Urinary bladder (tissue), 4 donors: ENCODE data around the gene CDX2. TPM values are rescaled to one million over a fixed set of nuclear protein-coding genes. Genes with fewer than 3 reads are reported as not detected.

Experiments used
- DNase-seq: peaks from one replicate; pipeline ENCODE4 v3.0.0-alpha.2; 2015; ENCODE audit errors: extremely low spot score
- H3K27ac ChIP-seq: one replicate; pipeline ENCODE4 v1.5.1; 2013; ENCODE audit warnings: low read depth, mild to moderate bottlenecking, moderate library complexity
- H3K36me3 ChIP-seq: one replicate; pipeline ENCODE4 v1.6.1; 2013; ENCODE audit warnings: mild to moderate bottlenecking, moderate library complexity; ENCODE audit not compliant: insufficient read depth
- H3K4me1 ChIP-seq: one replicate; pipeline ENCODE4 v1.6.1; 2013; ENCODE audit warnings: mild to moderate bottlenecking, moderate library complexity; ENCODE audit not compliant: insufficient read depth
- H3K4me3 ChIP-seq: one replicate; pipeline ENCODE4 v1.5.1; 2013; ENCODE audit warnings: low read depth, low read length
- WGBS: extraction: QIAGEN DNeasy Blood & Tissue Kit; methylation state at CpG from one replicate; pipeline ENCODE4 v1.1.7; 2013; 5-methylcytosine and 5-hydroxymethylcytosine counted together
- polyA plus RNA-seq: library from polyadenylated mRNA; stranded (reverse); fragments of 200-250 nt; gene quantifications from one replicate; pipeline ENCODE4 v1.2.3, GENCODE V29; 2013
- total RNA-seq: library from RNA; depleted of rRNA; stranded (reverse); fragments of >200 nt; gene quantifications from one replicate; pipeline ENCODE4 v1.2.3, GENCODE V29; 2014
- donor health status: healthy with polysubstance abuse.
- donor health status: healthy.

Gene CDX2
- total and polyA plus RNA-seq, 2 donors, result not detected

DNA sequence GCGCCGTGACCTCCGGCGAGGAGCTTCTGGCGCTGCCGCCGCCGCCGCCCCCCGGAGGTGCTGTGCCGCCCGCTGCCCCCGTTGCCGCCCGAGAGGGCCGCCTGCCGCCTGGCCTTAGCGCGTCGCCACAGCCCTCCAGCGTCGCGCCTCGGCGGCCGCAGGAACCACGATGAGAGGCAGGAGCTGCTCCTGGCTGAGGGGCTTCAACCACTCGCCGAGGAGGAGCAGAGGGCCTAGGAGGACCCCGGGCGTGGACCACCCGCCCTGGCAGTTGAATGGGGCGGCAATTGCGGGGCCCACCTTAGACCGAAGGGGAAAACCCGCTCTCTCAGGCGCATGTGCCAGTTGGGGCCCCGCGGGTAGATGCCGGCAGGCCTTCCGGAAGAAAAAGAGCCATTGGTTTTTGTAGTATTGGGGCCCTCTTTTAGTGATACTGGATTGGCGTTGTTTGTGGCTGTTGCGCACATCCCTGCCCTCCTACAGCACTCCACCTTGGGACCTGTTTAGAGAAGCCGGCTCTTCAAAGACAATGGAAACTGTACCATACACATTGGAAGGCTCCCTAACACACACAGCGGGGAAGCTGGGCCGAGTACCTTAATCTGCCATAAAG is 44.5 kb downstream of the CDX2 start:
- H3K4me1 ChIP-seq, result no peaks in the 10 kb centered on the region
- H3K4me3 ChIP-seq, result no peak overlapping the region
- WGBS, result 2% methylated on average over 46 of the region's 46 CpGs
- H3K27ac ChIP-seq, result no peak overlapping the region
- DNase-seq, result no peak
- H3K36me3 ChIP-seq, result no peaks in the 10 kb centered on the region

DNA sequence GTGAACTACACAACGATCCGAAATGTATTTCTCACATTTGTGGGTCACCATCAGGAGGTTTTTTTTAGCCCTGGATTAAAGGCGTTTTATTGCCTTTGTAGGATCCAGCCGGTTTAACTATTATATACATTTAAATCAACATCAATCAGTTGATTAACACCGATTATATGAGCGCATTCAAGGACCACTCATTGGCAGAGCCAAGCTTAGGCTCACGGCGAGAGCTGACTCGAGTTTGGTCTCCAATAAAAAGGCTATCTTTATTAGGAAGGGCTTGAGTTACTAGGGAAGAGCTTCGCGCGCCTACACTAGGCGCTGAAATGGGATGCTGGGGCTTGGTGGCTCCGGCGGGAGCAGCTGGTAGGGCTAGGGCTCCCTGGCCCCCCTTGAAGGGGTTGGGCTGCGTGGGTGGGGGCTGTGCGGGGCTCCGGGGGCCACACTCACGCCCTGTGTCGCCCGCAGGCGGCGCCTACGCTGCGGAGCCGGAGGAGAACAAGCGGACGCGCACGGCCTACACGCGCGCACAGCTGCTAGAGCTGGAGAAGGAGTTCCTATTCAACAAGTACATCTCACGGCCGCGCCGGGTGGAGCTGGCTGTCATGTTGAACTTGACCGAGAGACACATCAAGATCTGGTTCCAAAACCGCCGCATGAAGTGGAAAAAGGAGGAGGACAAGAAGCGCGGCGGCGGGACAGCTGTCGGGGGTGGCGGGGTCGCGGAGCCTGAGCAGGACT is 45.2 kb downstream of the CDX2 start:
- Histone ChIP-seq H3K27ac (no peak overlapping the region), H3K4me3 (no peak overlapping the region), H3K4me1 (no peaks in the 10 kb centered on the region), H3K36me3 (no peaks in the 10 kb centered on the region)
- 1% methylated on average over 48 of the region's 48 CpGs for WGBS
- DNase-seq, result no peak

DNA sequence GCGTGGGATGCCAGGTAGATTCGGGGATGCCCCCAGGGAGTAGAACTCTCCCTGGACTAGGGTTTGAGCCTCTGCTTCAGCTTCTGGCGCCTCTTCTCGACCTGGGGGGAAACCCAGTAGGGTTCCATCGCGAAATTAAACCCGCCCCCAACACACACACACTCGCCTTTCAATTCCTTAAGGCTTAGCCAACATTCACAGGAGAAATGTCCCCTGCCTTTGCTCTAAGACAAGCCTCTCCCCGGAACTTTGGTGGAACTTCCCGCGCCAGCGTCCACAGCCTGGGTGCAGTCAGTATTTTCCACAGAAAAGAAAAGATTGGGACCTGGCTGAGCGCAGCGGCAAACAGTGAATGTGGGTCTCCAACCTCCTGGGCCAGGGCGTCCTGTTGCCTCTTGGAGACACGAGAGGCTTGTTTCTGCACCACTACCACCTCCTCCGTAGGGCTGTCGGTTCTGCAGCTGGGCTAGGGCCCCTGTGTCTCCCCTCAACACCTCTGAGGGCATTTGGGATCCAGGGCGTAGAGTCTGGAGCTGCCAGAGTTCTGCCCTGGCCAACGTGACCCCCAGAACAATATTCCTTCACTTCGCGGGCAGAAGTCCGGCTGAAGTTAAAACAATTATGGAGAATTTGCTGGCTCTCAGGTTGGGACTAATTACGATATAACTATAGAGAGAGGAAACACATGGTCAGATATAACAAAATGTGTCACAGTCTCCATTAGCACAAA is 46.1 kb downstream of the CDX2 start:
- no peaks in the 10 kb centered on the region for H3K4me1 ChIP-seq
- DNase-seq, result no peak
- no peaks in the 10 kb centered on the region for H3K36me3 ChIP-seq
- no peak overlapping the region for H3K27ac ChIP-seq
- 4% methylated on average over 24 of the region's 24 CpGs for WGBS
- no peak overlapping the region for H3K4me3 ChIP-seq

DNA sequence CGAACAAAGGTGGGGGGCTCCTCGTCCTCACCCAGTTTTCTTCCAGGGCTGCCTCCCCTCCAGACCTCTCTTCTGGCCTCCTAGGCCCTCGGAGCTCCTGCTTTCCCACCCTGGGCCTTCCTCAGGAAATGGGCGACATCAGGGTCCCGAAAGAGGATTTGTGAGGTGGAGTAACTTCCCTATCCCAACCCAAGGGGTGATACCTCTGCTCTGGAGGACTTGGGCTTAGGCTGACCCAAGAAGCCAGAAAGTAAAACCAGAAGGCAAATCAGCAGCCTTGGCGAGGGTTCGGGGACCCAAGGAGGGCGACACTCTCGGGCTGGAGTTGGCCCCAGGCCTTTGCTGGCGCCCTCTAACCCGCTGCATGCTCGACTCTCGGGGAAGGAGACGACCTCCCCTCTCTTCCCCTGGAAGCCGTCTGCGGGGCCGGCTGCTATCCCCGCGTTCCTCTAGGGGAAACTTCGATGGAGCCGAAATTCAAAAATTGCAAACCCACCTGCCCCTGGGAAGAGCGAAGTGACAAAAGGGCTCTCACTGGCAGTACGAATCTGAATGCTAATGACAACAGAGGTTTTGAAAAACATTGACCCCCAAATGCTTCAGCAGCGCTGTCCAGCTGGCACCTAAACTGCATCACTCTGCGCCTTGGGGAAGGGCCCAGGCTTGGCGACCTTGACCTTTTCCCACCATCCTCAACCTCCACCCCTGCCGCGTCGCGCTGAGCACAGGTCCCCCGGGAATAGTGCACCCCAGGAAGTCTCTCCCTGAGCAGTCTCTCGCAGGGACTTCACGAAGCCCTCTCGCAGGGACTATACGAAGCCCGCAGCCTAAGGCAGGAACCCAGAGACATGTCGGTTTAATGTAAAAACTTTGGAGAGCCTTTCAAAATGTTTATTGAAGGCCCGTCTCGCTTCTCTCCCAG is 46.9 kb downstream of the CDX2 start:
- no peak overlapping the region for H3K4me3 ChIP-seq
- no peak overlapping the region for H3K27ac ChIP-seq
- no peak for DNase-seq
- H3K36me3 ChIP-seq, result no peaks in the 10 kb centered on the region
- H3K4me1 ChIP-seq, result no peaks in the 10 kb centered on the region
- WGBS, result 6% methylated on average over 39 of the region's 39 CpGs

DNA sequence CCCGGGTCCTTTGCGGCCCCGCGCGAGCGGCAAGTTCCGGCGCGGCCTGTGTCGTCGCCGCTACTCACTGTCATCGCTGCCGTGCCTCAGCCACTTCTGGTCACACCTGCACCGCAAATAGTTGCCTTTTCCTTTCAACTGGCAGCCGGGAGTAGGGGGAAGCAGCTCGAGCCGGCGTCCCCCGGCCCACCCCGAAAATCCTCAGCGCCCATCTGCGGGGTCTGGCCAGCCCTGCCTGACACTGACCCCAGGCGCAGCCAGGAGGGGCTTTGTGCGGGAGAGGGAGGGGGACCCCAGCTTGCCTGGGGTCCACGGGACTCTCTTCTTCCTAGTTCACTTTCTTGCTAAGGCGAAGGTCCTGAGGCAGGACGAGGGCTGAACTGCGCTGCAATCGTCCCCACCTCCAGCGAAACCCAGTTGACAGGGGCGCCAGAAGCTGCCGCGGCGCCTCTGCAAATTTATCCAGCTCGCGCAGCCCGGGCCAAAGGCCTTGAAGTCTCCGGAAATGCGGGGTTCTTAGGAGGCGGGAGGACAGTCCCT is 47.6 kb downstream of the CDX2 start:
- peak overlapping the region; percentile 26 for H3K4me3 ChIP-seq
- H3K27ac ChIP-seq, result no peak overlapping the region
- H3K4me1 ChIP-seq, result no peaks in the 10 kb centered on the region
- no peaks in the 10 kb centered on the region for H3K36me3 ChIP-seq
- 2% methylated on average over 41 of the region's 41 CpGs for WGBS
- DNase-seq, result no peak

DNA sequence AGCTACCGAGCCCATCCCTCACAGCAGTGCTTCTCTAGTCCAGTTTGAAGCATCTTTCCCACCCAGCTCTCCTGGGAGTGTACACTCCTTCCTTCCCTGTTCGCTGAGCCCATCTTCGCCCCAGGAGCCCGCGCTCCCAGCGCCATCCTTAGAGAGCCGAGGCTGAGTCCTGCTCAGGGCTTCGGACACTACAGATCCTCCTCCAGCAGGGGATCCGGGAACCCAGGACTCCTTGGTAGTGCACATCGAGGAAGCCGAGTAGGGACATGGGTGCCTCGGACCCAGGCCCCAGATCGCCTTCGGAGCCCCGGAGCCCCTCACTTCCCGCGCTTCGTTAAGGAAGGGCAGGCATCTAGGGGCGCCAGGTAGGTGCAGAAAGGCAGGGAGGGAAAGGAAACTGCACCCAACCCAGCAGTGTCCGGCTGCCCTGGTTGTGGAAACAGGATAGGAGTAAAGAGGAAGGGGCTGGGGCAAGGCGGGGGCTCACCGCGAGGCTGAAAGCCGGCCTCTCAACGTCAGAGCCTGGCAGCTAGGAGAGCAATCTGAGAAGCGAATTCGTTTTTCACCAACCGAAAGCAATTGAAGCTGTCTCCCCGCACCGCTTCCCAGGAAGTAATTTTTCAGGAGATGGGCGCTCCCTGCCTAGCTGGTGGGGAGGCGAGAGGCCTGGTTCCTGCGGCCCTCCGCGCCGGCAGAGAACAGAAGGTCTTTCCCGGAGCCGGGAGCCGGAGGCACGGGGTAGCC is 48.3 kb downstream of the CDX2 start:
- peak overlapping the region; percentile 26 for H3K4me3 ChIP-seq
- no peak overlapping the region for H3K27ac ChIP-seq
- H3K36me3 ChIP-seq, result no peaks in the 10 kb centered on the region
- 1% methylated on average over 40 of the region's 40 CpGs for WGBS
- H3K4me1 ChIP-seq, result no peaks in the 10 kb centered on the region
- no peak for DNase-seq

DNA sequence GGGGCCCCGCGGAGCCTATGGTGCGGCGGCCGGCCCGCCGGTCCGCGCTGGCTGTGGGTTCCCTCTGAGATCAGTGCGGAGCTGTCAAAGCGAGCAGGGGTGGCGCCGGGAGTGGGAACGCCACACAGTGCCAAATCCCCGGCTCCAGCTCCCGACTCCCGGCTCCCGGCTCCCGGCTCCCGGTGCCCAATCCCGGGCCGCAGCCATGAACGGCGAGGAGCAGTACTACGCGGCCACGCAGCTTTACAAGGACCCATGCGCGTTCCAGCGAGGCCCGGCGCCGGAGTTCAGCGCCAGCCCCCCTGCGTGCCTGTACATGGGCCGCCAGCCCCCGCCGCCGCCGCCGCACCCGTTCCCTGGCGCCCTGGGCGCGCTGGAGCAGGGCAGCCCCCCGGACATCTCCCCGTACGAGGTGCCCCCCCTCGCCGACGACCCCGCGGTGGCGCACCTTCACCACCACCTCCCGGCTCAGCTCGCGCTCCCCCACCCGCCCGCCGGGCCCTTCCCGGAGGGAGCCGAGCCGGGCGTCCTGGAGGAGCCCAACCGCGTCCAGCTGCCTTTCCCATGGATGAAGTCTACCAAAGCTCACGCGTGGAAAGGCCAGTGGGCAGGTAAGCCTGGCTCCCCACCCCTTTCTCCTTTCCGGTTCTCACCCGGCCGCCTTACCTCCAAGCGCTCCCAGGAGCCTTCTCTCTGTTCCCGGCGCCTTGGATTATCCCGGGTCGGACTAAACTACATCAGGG is 49.0 kb downstream of the CDX2 start, which contains the start of gene PDX1:
Gene PDX1, plus strand, starts transcription at position 67 of the 743 bp plus-strand sequence. Its CDS starts 139 bp downstream, at position 206.
- WGBS, result 1% methylated on average over 76 of the region's 76 CpGs
- no peaks in the 10 kb centered on the region for H3K4me1 ChIP-seq
- peak within 1 kb of the TSS; percentile 30 for H3K4me3 ChIP-seq

DNA sequence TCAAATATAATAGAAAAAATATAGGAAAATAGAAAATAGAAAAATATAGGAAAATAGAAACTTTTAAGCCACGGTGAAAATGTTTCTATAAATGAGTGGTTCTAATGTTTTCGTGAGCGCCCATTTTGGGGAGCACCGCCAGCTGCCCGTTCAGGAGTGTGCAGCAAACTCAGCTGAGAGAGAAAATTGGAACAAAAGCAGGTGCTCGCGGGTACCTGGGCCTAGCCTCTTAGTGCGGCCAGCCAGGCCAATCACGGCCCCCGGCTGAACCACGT is 49.5 kb downstream of the CDX2 start:
- no peak overlapping the region for H3K27ac ChIP-seq
- no peak for DNase-seq
- 4% methylated on average over 11 of the region's 11 CpGs for WGBS
- H3K4me1 ChIP-seq, result no peaks in the 10 kb centered on the region
- H3K4me3 ChIP-seq, result peak overlapping the region; percentile 30
- no peaks in the 10 kb centered on the region for H3K36me3 ChIP-seq

More for the DNA sequence above, 49.0 kb downstream of the CDX2 start, which contains the start of gene PDX1:
- H3K36me3 ChIP-seq, result no peaks in the 10 kb centered on the region
- H3K27ac ChIP-seq, result no peak within 1 kb of the TSS
- DNase-seq, result no peak

DNA sequence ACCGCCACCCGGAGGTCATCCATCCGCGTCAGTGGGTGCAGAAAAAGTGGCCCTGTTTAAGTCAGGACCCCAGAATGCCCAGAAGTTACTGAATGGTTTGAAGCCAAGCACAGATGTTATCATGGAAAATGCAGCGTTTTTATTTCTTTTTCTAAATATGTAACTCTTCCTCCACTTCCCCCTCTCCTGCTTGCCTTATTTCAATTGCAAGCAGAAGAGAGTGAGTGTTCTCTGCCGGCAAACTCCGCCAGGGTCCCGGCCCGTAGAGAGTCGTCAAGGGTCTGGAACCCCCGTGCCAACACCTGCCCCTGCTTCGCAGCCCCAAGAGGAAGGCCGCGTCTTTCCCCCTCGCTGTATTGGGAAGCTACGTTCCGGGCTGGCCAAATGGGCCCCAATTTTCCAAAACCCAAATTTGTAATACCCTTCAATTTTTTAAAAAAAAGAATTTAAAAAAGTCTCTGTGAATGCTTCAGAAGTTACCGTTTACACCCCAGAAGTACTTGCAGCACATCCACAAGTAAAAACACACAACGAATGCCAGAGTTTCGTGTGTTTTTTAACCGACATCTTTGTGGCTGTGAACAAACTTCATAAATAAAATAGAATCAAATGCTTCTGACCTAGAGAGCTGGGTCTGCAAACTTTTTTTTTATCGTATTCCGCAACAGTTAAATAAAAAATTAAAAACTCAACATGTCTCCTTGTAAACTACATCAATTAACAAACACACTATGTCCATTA is 50.0 kb downstream of the CDX2 start:
- Histone ChIP-seq H3K4me3 (no peak overlapping the region), H3K27ac (no peak overlapping the region)
- 11% methylated on average over 23 of the region's 23 CpGs for WGBS

DNA sequence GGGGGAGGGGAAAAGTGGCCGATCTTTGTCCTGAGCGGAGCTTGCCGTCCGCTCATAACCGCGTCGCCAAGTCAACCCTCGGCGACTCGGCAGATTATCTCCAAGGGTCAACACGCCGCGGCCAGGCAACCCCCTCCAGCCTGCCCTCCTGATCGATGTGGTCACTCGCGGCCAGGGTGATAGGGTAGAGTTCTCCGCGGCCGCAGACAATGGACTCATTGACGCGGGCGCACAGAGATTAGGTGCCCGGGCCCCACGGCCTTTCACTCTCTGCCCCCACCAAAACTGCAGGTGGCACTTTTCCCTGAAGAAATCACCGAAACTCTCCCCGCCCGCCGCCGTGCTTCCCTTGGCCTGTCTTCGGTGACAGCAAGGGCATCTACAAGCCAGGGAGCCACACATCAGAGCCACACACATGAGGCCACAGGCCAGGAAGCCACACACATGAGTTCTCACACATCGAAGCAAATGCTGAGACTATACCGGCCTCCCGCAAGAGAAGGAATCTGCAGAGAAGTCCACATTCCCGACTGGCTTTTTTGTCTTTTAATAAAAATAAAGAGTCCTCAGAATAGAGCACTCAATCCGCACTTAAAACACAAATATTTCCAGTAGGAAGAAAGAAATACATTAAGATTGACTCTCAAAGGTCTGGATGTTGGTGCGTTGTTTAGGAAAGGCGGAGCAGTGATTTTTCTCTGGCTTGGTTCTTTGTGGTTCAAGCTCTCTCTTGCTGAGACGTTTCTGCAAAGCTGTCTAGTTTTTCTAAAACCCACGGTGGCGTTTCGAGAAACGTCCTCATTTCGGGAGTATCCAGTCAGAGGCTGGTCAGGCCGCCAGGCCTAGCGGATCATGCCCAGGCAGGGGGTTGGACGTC is 50.8 kb downstream of the CDX2 start:
- no peaks in the 10 kb centered on the region for H3K36me3 ChIP-seq
- H3K4me3 ChIP-seq, result no peak overlapping the region
- H3K27ac ChIP-seq, result no peak overlapping the region
- no peaks in the 10 kb centered on the region for H3K4me1 ChIP-seq
- 7% methylated on average over 46 of the region's 46 CpGs for WGBS
- no peak for DNase-seq

More for the DNA sequence above, 50.0 kb downstream of the CDX2 start:
- Histone ChIP-seq H3K36me3 (no peaks in the 10 kb centered on the region), H3K4me1 (no peaks in the 10 kb centered on the region)
- DNase-seq, result no peak
